Brain microvascular endothelial cell (primary cell): ENCODE results near the gene MAU2.

Source experiments
- DNase-seq: peaks from one replicate; pipeline ENCODE4 v3.0.0-alpha.2; 2020
- H3K27ac ChIP-seq: fragments of 250-450 bp; sonication (Bioruptor Pico); 2 replicates; pipeline ENCODE4 v1.5.1; 2020; ENCODE audit warnings: mild to moderate bottlenecking, moderate library complexity
- H3K27me3 ChIP-seq: fragments of 250-450 bp; sonication (Bioruptor Pico); replicated peaks from 2 replicates; pipeline ENCODE4 v1.5.1; 2020; ENCODE audit warnings: mild to moderate bottlenecking
- H3K36me3 ChIP-seq: fragments of 250-450 bp; sonication (Bioruptor Pico); replicated peaks from 2 replicates; pipeline ENCODE4 v1.5.1; 2020; ENCODE audit warnings: mild to moderate bottlenecking
- H3K4me3 ChIP-seq: 2 replicates; pipeline ENCODE4 v1.5.1; 2011; ENCODE audit warnings: low read depth, mild to moderate bottlenecking, control low read depth, low read length, moderate library complexity
- CTCF ChIP-seq: IDR thresholded peaks from 2 replicates; pipeline ENCODE4 v1.5.1; 2011; ENCODE audit warnings: low read depth, mild to moderate bottlenecking, moderate library complexity, low read length, control low read depth, inconsistent platforms; ENCODE audit errors: missing control alignments
- in situ Hi-C: cut with HindIII; loops from 2 replicates; pipeline ENCODE4 v1.10.0; 2017; ENCODE audit warnings: low sequenced_read_pairs, low pct_ligation_motif_present

The MAU2 gene

DNA sequence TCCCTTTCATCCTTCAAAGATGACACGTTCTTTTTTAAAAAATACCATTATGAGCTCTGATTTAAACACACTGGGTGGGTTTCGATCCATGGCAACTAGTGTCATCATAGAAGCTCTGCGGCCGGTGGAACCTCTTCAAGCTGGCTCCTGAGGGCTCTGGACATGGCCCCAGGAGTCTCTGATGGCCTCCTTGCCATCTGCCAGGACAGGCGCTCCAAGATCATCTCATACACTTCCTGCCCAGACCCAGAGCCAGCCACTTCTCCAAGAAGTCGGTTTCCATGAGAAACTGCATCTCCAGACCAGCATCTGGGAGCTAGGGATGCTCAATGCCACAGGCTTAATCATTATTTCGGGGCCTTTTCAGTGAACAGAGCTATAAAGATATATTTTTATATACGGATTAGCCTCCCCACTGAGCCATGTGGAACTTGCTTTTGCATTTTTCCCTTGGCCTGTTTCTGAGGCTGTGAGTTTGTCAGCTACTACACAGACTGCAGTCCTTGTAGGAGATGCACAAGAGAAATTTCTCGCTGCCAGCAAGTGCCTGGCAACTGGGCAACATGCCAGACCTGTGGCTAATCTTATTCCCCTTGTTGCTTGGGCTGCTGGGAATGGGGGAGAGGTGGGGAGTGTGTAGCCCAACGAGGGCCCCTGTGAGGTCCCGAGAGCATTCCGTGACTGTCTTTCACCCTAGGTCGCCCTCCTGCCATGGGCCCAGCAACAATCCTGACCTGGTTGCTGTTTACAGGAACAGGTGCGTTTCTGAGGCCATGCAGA is 16.3 kb upstream of the MAU2 start:
- Histone ChIP-seq H3K27me3 (no peaks in the 10 kb centered on the region), H3K27ac (no peak overlapping the region), H3K36me3 (peaks cover 69% of the 10 kb centered on the region), H3K4me3 (no peak overlapping the region)
- DNase-seq, result no peak
- TF ChIP-seq CTCF, result no peak
- in situ Hi-C loops, result no loop called here

- TF ChIP-seq CTCF, result no peak
- no peak for DNase-seq
- H3K4me3 ChIP-seq, result no peak overlapping the region
- H3K36me3 ChIP-seq, result peaks cover 71% of the 10 kb centered on the region
- in situ Hi-C loops, result no loop called here
- no peak overlapping the region for H3K27ac ChIP-seq
- no peaks in the 10 kb centered on the region for H3K27me3 ChIP-seq
These were observed 15.6 kb upstream of the MAU2 start for GRCh38 chr19:19305066-19305465.

DNA sequence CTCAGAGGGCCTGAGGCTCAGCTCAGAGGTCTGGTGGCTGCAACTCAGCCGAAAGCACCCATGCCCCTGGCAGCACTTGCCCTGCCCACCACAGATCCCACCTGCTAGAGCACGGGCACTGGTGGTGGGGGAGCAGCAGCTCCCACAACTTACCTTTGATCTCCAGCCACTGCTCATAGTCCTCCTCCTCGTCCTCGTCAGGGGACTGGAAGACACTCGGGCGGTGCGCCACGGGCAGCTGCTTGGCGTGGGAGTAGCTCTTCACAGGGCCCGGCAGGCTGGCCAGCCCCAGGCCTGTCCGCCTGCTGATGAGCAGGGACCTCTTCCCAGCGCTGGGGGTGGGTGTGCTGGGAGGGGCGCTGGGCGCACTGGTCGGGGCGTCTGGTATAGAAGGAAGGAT is 14.9 kb upstream of the MAU2 start:
- in situ Hi-C loops, result no loop called here
- H3K27ac ChIP-seq, result no peak overlapping the region
- DNase-seq, result no peak
- TF ChIP-seq CTCF, result no peak
- H3K36me3 ChIP-seq, result peaks cover 70% of the 10 kb centered on the region
- H3K4me3 ChIP-seq, result no peak overlapping the region
- H3K27me3 ChIP-seq, result no peaks in the 10 kb centered on the region

DNA sequence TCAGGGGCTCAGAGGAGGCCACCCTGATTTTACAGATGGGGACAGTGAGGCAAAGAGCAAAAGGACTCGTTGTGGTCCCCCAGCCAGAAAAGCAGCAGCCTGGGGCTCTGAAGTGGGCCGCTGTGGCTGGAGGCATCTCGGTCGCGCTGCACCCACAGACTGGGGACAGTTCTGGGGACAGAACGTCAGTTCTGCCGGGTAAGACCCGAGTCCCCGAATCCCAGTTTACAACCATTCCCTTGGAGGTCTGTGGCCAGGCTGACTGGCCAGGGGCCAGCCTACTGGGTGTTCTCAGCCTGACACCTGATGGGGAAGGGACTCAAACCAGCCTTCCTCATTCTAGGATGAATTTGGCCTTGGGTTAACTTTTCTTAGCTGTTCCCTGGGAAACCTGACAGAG is 14.4 kb upstream of the MAU2 start:
- Histone ChIP-seq H3K36me3 (peaks cover 66% of the 10 kb centered on the region), H3K27ac (no peak overlapping the region), H3K27me3 (no peaks in the 10 kb centered on the region), H3K4me3 (no peak overlapping the region)
- no peak for TF ChIP-seq CTCF
- no peak for DNase-seq
- in situ Hi-C loops, result no loop called here

- DNase-seq, result no peak
- H3K36me3 ChIP-seq, result peaks cover 54% of the 10 kb centered on the region
- no peak overlapping the region for H3K4me3 ChIP-seq
- TF ChIP-seq CTCF, result no peak
- H3K27ac ChIP-seq, result no peak overlapping the region
- no peaks in the 10 kb centered on the region for H3K27me3 ChIP-seq
- in situ Hi-C loops, result no loop called here
These were observed 12.3 kb upstream of the MAU2 start for GRCh38 chr19:19308373-19308772.

DNA sequence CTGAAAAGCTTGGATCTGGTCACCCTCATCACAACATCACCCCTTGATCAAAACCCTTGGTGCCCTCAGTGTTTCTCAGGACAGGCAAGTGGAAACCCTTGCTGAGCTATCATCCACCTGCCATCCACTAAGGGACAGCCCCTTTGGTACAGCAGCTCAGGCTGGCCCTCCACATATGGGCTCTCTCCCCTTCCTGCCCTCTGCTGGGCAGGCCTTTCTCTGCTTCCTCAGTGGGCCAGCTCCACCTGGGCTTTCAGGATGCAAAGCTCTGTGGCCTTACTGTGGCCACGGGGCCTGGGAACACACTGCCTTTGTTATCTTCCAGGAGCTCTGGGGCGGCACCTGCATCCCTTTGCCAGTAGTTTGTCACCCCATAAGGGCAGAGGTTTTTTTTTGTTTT is 5.2 kb upstream of the MAU2 start:
- peaks cover 25% of the 10 kb centered on the region for H3K36me3 ChIP-seq
- H3K27ac ChIP-seq, result no peak overlapping the region
- H3K27me3 ChIP-seq, result no peaks in the 10 kb centered on the region
- in situ Hi-C loops, result no loop called here
- TF ChIP-seq CTCF, result peak; percentile 18
- H3K4me3 ChIP-seq, result no peak overlapping the region
- no peak for DNase-seq
